Measurements from ENCODE around the gene ZNF385A. TPM values are rescaled to one million over a fixed set of nuclear protein-coding genes. Genes with fewer than 3 reads are reported as not detected.

ZNF385A gene
- total and polyA plus RNA-seq, 9 of the 15 experiments (the other 6 are each of a cell fraction or from before 2014, with no cell fraction given), result 1.0 to 111 (median 7.7) TPM

DNA sequence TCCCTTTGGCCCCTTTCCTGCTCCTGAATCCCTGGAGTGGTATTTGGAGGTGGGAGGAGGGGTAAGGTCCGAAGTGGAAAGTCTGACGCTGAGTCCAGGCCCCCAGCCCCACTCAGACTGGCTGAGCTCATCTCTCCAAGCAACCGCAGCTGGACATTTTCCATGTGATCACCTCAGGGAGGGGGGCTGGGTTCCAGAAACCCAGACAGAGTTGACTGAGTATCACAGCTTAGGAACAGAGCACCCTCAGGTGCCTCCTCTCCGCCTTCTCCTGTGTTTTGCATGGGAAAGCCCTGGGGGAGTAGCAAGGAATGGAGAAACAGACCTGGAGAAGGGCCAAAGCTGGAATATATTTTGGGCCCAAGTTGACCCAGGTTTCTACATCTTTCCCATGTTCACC lies 42.6 kb upstream of the ZNF385A start:
- POLR2A ChIA-PET, result interaction anchor here (0.6 to 2.9 kb wide), 5 partner anchors 12 to 422 kb away, joined by 3 to 8 read pairs (median 7); partner anchors contain the start of gene GTSF1
- peaks cover 27 to 77% of the 10 kb centered on the region in 2 experiments for H3K4me1 ChIP-seq (replicated peaks in 1 of 2; ENCODE audit: control insufficient read depth in 2 of 2, insufficient read depth in 2 of 2, low read length in 2 of 2)
- no peak for FAIRE-seq
- TF ChIP-seq ZNF212 (CRISPR knock-in tag; IDR thresholded peaks at IDR 0.05) (no peak), ZNF165 (CRISPR knock-in tag; IDR thresholded peaks at IDR 0.05; ENCODE audit: borderline replicate concordance) (no peak), YY1 (IDR thresholded peaks at IDR 0.05; ENCODE audit: borderline replicate concordance in 1 of 3, control insufficient read depth in 1 of 3, extremely low read depth in 1 of 3, insufficient read depth in 3 of 3, insufficient read length in 1 of 3, insufficient replicate concordance in 2 of 3, low read depth in 1 of 3, low read length in 2 of 3) (no peak), ZNF717 (CRISPR knock-in tag; IDR thresholded peaks at IDR 0.05) (no peak)
- TF ChIP-seq, protein P1, sequence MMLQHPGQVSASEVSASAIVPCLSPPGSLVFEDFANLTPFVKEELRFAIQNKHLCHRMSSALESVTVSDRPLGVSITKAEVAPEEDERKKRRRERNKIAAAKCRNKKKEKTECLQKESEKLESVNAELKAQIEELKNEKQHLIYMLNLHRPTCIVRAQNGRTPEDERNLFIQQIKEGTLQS (IDR thresholded peaks at IDR 0.05), result peak; percentile 19; the same call in 1 of the 2 replicates
- TF ChIP-seq, protein P1 (CRISPR knock-in tag; conservative IDR thresholded peaks at IDR 0.05), result no peak
- TF ChIP-seq, protein P2, sequence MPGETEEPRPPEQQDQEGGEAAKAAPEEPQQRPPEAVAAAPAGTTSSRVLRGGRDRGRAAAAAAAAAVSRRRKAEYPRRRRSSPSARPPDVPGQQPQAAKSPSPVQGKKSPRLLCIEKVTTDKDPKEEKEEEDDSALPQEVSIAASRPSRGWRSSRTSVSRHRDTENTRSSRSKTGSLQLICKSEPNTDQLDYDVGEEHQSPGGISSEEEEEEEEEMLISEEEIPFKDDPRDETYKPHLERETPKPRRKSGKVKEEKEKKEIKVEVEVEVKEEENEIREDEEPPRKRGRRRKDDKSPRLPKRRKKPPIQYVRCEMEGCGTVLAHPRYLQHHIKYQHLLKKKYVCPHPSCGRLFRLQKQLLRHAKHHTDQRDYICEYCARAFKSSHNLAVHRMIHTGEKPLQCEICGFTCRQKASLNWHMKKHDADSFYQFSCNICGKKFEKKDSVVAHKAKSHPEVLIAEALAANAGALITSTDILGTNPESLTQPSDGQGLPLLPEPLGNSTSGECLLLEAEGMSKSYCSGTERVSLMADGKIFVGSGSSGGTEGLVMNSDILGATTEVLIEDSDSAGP (CRISPR knock-in tag; IDR thresholded peaks at IDR 0.05), result no peak
- TF ChIP-seq, protein P3, sequence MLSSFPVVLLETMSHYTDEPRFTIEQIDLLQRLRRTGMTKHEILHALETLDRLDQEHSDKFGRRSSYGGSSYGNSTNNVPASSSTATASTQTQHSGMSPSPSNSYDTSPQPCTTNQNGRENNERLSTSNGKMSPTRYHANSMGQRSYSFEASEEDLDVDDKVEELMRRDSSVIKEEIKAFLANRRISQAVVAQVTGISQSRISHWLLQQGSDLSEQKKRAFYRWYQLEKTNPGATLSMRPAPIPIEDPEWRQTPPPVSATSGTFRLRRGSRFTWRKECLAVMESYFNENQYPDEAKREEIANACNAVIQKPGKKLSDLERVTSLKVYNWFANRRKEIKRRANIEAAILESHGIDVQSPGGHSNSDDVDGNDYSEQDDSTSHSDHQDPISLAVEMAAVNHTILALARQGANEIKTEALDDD (IDR thresholded peaks at IDR 0.05), result no peak
- TF ChIP-seq, protein P4, sequence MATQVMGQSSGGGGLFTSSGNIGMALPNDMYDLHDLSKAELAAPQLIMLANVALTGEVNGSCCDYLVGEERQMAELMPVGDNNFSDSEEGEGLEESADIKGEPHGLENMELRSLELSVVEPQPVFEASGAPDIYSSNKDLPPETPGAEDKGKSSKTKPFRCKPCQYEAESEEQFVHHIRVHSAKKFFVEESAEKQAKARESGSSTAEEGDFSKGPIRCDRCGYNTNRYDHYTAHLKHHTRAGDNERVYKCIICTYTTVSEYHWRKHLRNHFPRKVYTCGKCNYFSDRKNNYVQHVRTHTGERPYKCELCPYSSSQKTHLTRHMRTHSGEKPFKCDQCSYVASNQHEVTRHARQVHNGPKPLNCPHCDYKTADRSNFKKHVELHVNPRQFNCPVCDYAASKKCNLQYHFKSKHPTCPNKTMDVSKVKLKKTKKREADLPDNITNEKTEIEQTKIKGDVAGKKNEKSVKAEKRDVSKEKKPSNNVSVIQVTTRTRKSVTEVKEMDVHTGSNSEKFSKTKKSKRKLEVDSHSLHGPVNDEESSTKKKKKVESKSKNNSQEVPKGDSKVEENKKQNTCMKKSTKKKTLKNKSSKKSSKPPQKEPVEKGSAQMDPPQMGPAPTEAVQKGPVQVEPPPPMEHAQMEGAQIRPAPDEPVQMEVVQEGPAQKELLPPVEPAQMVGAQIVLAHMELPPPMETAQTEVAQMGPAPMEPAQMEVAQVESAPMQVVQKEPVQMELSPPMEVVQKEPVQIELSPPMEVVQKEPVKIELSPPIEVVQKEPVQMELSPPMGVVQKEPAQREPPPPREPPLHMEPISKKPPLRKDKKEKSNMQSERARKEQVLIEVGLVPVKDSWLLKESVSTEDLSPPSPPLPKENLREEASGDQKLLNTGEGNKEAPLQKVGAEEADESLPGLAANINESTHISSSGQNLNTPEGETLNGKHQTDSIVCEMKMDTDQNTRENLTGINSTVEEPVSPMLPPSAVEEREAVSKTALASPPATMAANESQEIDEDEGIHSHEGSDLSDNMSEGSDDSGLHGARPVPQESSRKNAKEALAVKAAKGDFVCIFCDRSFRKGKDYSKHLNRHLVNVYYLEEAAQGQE (IDR thresholded peaks at IDR 0.05; ENCODE audit: borderline replicate concordance), result no peak
- TF ChIP-seq, protein P4 (CRISPR knock-in tag; IDR thresholded peaks at IDR 0.05; ENCODE audit: low read depth), result no peak

More for the DNA sequence above, 42.6 kb upstream of the ZNF385A start:
- intact Hi-C loops (cut with micrococcal nuclease) (no loop called here), in situ Hi-C loops (cut with MboI) (no loop called here)
- no TSS peak for BruUV-seq (replicated peaks)
- Histone ChIP-seq H3K9me3 (replicated peaks; ENCODE audit: control insufficient read depth, insufficient read depth, low read depth, low read length) (no peaks in the 10 kb centered on the region), H3K27me3 (ENCODE audit: control insufficient read depth in 2 of 2, insufficient read depth in 2 of 2, low read length in 2 of 2) (no peaks in the 10 kb centered on the region), H3K9ac (ENCODE audit: insufficient read depth in 1 of 2, low read depth in 2 of 2, low read length in 2 of 2) (no peak overlapping the region), H3K79me2 (ENCODE audit: control insufficient read depth, insufficient read depth, low read length) (no peaks in the 10 kb centered on the region), H2AFZ (ENCODE audit: low read depth, low read length) (peak overlapping the region; percentile 93; the same call in 1 of the 2 replicates), H3K4me3 (no peak overlapping the region), H3K27ac (ENCODE audit: extremely low read depth, low read depth, low read length) (no peak overlapping the region), H3K9me1 (ENCODE audit: control insufficient read depth, insufficient read depth, low read length) (no peaks in the 10 kb centered on the region), H3K4me2 (ENCODE audit: insufficient read depth, low read length) (no peak overlapping the region), H4K20me1 (replicated peaks; ENCODE audit: control insufficient read depth, insufficient read depth, low read length) (no peaks in the 10 kb centered on the region), H3K36me3 (ENCODE audit: control insufficient read depth, insufficient read depth, low read length) (no peaks in the 10 kb centered on the region)
- WGBS (ENCODE audit: insufficient coverage, low coverage, missing lambda C conversion rate), result 34% methylated on average over 4 of the region's 4 CpGs
- CTCF ChIA-PET (ENCODE audit: low intra/inter-chr PET ratio), result interaction anchor here (0.6 kb wide), 1 partner anchor 129 kb away, joined by 7 read pairs; no protein-coding TSS in a partner anchor
- ATAC-seq (no peak), DNase-seq (ENCODE audit: extremely low read depth in 1 of 4, low spot score in 3 of 4) (no peak)
